ENCODE measurements around the gene YWHAH. TPM values are rescaled to one million over a fixed set of nuclear protein-coding genes. Genes with fewer than 3 reads are reported as not detected.
A peak's percentile ranks its signal among the peaks of the same experiment; 100 is the strongest.

The YWHAH gene
- total RNA-seq, 2 experiments from 2014 or later = 24.4 to 26.1 TPM

DNA sequence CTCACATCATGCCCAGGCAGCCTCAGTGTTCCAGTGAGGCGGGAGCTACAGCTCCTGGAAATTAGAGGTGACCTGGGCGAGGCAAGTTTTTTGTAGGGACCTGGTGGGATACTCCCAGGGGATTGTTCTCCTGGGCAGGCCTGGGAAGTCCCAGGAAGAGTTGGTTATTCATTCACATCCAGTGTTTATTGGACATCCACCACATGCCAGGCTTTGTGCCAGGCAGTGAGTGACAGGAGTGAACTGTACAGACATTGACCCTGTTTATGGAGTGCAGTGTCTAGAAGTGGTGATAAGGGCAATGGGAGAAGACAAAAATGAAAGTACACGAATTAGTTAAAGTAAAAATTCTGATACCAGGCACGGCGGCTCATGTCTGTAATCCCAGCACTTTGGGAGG lies 29.4 kb downstream of the YWHAH start:
- Mint-ChIP-seq H3K27ac (no peak overlapping the region), H3K36me3 (ENCODE audit: low read depth) (no peaks in the 10 kb centered on the region), H3K27me3 (no peaks in the 10 kb centered on the region), H3K4me1 (ENCODE audit: low read depth) (peaks cover 13% of the 10 kb centered on the region), H3K9me3 (no peaks in the 10 kb centered on the region), H3K4me3 (no peak overlapping the region)
- Histone ChIP-seq H3K36me3 (ENCODE audit: insufficient read depth, low read length) (no peaks in the 10 kb centered on the region), H3K4me3 (ENCODE audit: low read length) (no peak overlapping the region), H3K27me3 (ENCODE audit: control insufficient read depth in 1 of 2, insufficient read depth in 2 of 2, low read length in 2 of 2) (no peaks in the 10 kb centered on the region), H3K4me1 (ENCODE audit: insufficient read depth, low read length) (peaks cover 20% of the 10 kb centered on the region), H3K27ac (ENCODE audit: low read depth in 1 of 2, low read length in 2 of 2) (no peak overlapping the region), H3K9me3 (ENCODE audit: control insufficient read depth in 1 of 2, insufficient read depth in 1 of 2, low read length in 2 of 2) (no peaks in the 10 kb centered on the region)
- TF ChIP-seq, protein P1, sequence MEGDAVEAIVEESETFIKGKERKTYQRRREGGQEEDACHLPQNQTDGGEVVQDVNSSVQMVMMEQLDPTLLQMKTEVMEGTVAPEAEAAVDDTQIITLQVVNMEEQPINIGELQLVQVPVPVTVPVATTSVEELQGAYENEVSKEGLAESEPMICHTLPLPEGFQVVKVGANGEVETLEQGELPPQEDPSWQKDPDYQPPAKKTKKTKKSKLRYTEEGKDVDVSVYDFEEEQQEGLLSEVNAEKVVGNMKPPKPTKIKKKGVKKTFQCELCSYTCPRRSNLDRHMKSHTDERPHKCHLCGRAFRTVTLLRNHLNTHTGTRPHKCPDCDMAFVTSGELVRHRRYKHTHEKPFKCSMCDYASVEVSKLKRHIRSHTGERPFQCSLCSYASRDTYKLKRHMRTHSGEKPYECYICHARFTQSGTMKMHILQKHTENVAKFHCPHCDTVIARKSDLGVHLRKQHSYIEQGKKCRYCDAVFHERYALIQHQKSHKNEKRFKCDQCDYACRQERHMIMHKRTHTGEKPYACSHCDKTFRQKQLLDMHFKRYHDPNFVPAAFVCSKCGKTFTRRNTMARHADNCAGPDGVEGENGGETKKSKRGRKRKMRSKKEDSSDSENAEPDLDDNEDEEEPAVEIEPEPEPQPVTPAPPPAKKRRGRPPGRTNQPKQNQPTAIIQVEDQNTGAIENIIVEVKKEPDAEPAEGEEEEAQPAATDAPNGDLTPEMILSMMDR (IDR thresholded peaks at IDR 0.05) = no peak
- ChIA-PET CTCF (no interaction called here), POLR2A (no interaction called here)
- DNase-seq = no peak
- intact Hi-C loops (cut with DNase I, micrococcal nuclease) = loop anchor here (5.0 to 10.0 kb wide), 3 partner anchors 221 to 821 kb away; partner anchors contain the start of genes DEPDC5 (in 1 of the 2), PISD (in 1 of the 2) and PRR14L (in 1 of the 2)
- no peak for ATAC-seq (ENCODE audit: poor library complexity)

GRCh38 chr22:31977141-31977841 lies 33.0 kb downstream of the YWHAH start:
- DNase-seq (peak; percentile 58 to 84 (median 74)), ATAC-seq (ENCODE audit: poor library complexity) (peak; percentile 95)
- H3K36me3 ChIP-seq (ENCODE audit: insufficient read depth, low read length) = no peaks in the 10 kb centered on the region
- no peaks in the 10 kb centered on the region for H3K27me3 Mint-ChIP-seq
- no peak overlapping the region for H3K4me3 ChIP-seq (ENCODE audit: low read length)
- H3K27ac Mint-ChIP-seq = no peak overlapping the region
- CTCF ChIA-PET = interaction anchor here (1.1 to 1.4 kb wide), 4 partner anchors 21 to 496 kb away, joined by 3 read pairs; no protein-coding TSS in a partner anchor
- no peaks in the 10 kb centered on the region for H3K4me1 ChIP-seq (ENCODE audit: insufficient read depth, low read length)
- H3K9me3 Mint-ChIP-seq = no peaks in the 10 kb centered on the region
- no peak overlapping the region for H3K27ac ChIP-seq (ENCODE audit: low read depth in 1 of 2, low read length in 2 of 2)
- H3K9me3 ChIP-seq (ENCODE audit: control insufficient read depth in 1 of 2, insufficient read depth in 1 of 2, low read length in 2 of 2) = no peaks in the 10 kb centered on the region
- intact Hi-C loops (cut with DNase I, micrococcal nuclease) = loop anchor here (1.0 to 10.0 kb wide), 8 partner anchors 104 to 1025 kb away; partner anchors contain the start of gene RFPL2 (in 1 of the 2)
- H3K4me1 Mint-ChIP-seq (ENCODE audit: low read depth) = no peaks in the 10 kb centered on the region
- no peaks in the 10 kb centered on the region for H3K36me3 Mint-ChIP-seq (ENCODE audit: low read depth)
- POLR2A ChIA-PET = no interaction called here
- no peak overlapping the region for H3K4me3 Mint-ChIP-seq
- H3K27me3 ChIP-seq (ENCODE audit: control insufficient read depth in 1 of 2, insufficient read depth in 2 of 2, low read length in 2 of 2) = no peaks in the 10 kb centered on the region
- TF ChIP-seq, protein P1 (IDR thresholded peaks at IDR 0.05) = peak; percentile 71

DNA sequence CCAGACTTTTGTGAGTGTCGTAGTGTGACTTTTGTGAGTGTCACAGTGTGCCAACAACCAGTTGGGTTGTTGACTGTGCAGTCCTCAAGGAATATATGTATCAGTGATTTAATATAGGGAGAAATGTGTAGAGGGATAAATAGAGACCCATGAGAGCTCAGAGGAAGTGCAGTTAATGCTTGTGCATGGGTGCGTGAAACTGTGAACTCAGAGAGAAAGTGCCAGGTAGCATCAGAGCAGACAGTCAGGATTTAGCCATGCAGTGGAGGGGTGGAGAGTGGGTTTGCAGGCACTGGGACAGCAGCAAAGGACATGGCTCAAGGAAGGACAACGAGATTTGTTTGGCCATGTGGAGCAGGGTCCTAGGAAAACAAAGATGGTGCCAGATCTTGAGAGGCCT lies 33.6 kb downstream of the YWHAH start:
- no peak for ATAC-seq (ENCODE audit: poor library complexity)
- H3K4me3 ChIP-seq (ENCODE audit: low read length) = no peak overlapping the region
- POLR2A ChIA-PET = no interaction called here
- no peaks in the 10 kb centered on the region for H3K9me3 ChIP-seq (ENCODE audit: control insufficient read depth in 1 of 2, insufficient read depth in 1 of 2, low read length in 2 of 2)
- CTCF ChIA-PET = interaction anchor here (1.1 to 1.4 kb wide), 4 partner anchors 22 to 495 kb away, joined by 3 read pairs; no protein-coding TSS in a partner anchor
- no peak overlapping the region for H3K27ac ChIP-seq (ENCODE audit: low read depth in 1 of 2, low read length in 2 of 2)
- no peaks in the 10 kb centered on the region for H3K36me3 ChIP-seq (ENCODE audit: insufficient read depth, low read length)
- Mint-ChIP-seq H3K27ac (no peak overlapping the region), H3K27me3 (no peaks in the 10 kb centered on the region), H3K36me3 (ENCODE audit: low read depth) (no peaks in the 10 kb centered on the region), H3K4me3 (no peak overlapping the region), H3K9me3 (no peaks in the 10 kb centered on the region), H3K4me1 (ENCODE audit: low read depth) (no peaks in the 10 kb centered on the region)
- no peaks in the 10 kb centered on the region for H3K27me3 ChIP-seq (ENCODE audit: control insufficient read depth in 1 of 2, insufficient read depth in 2 of 2, low read length in 2 of 2)
- no peak for DNase-seq
- intact Hi-C loops (cut with DNase I, micrococcal nuclease) = loop anchor here (1.0 to 10.0 kb wide), 8 partner anchors 103 to 1024 kb away; partner anchors contain the start of gene RFPL2 (in 1 of the 2)
- H3K4me1 ChIP-seq (ENCODE audit: insufficient read depth, low read length) = no peaks in the 10 kb centered on the region
- TF ChIP-seq, protein P1 (IDR thresholded peaks at IDR 0.05) = no peak

Data from CD4-positive, alpha-beta T cell (primary cell).